OCI-LY7 (cell line): Measurements from ENCODE around the gene DAPK1. TPM values are rescaled to one million over a fixed set of nuclear protein-coding genes. Genes with fewer than 3 reads are reported as not detected.
A peak's percentile ranks its signal among the peaks of the same experiment; 100 is the strongest.

Source experiments
- BruUV-seq: library from RNA; stranded (reverse); fragments of 400-500 nt; replicated peaks from 2 replicates; lab custom pipeline; 2021; lab: Mats Ljungman, UMichigan
- CTCF ChIA-PET: fragments of 300-600 bp; sonication (Branson Sonifier 250); formaldehyde crosslinking; loops from one replicate; lab custom pipeline; 2022; ENCODE audit warnings: antibody characterized with exemption; ENCODE audit not compliant: unreplicated experiment; lab: Charles Lee
- POLR2A ChIA-PET: fragments of 300-600 bp; sonication (Branson Sonifier 250); formaldehyde crosslinking; loops from one replicate; lab custom pipeline; 2022; ENCODE audit warnings: antibody characterized with exemption; lab: Charles Lee
- DNase-seq: peaks from one replicate; pipeline ENCODE4 v3.0.0-alpha.2; 2015; ENCODE audit warnings: low spot score
- H2AFZ ChIP-seq: fragments of 200-600 bp; sonication (generic), shearing (Covaris generic); 2 replicates; pipeline ENCODE4 v1.6.1; 2014; ENCODE audit warnings: mild to moderate bottlenecking, antibody characterized with exemption, low read length, moderate library complexity
- H3K27ac ChIP-seq: fragments of 200-600 bp; sonication (generic); 2 replicates; pipeline ENCODE4 v1.5.1; 2014; ENCODE audit warnings: mixed run types, low read depth, mild to moderate bottlenecking, moderate library complexity, low read length, inconsistent platforms; ENCODE audit not compliant: poor library complexity, severe bottlenecking
- H3K36me3 ChIP-seq: fragments of 200-600 bp; sonication (generic); 2 replicates; pipeline ENCODE4 v1.6.1; 2014; ENCODE audit warnings: mild to moderate bottlenecking, antibody characterized with exemption, low read length, moderate library complexity, mixed read lengths; ENCODE audit not compliant: insufficient read depth
- H3K4me1 ChIP-seq: fragments of 200-600 bp; sonication (generic); 2 replicates; pipeline ENCODE4 v1.5.1; 2014; ENCODE audit warnings: mild to moderate bottlenecking, low read length; ENCODE audit not compliant: insufficient read depth, poor library complexity, severe bottlenecking
- H3K4me2 ChIP-seq: fragments of 200-600 bp; sonication (generic); 2 replicates; pipeline ENCODE4 v1.6.1; 2014; ENCODE audit warnings: mild to moderate bottlenecking, low read length
- H3K4me3 ChIP-seq: fragments of 200-600 bp; sonication (generic); 2 replicates; pipeline ENCODE4 v1.5.1; 2014; ENCODE audit warnings: mild to moderate bottlenecking, low read depth, low read length; ENCODE audit not compliant: poor library complexity, severe bottlenecking
- H3K79me2 ChIP-seq: fragments of 200-600 bp; sonication (generic); 2 replicates; pipeline ENCODE4 v1.6.1; 2016; ENCODE audit warnings: low read depth, mild to moderate bottlenecking, low read length, moderate library complexity, mixed read lengths; ENCODE audit not compliant: insufficient read depth
- H3K9me2 ChIP-seq: fragments of 200-600 bp; sonication (generic); 2 replicates; pipeline ENCODE4 v1.6.1; 2016; ENCODE audit warnings: mild to moderate bottlenecking, low read length, mixed read lengths; ENCODE audit not compliant: insufficient read depth
- H3K9me3 ChIP-seq: fragments of 200-600 bp; sonication (generic); 2 replicates; pipeline ENCODE4 v1.6.1; 2014; ENCODE audit warnings: mild to moderate bottlenecking, mixed run types, low read length, mixed read lengths
- H4K20me1 ChIP-seq: fragments of 200-600 bp; sonication (generic); 2 replicates; pipeline ENCODE4 v1.6.1; 2014; ENCODE audit warnings: mild to moderate bottlenecking, antibody characterized with exemption, low read length, moderate library complexity, mixed read lengths; ENCODE audit not compliant: insufficient read depth
- EZH2phosphoT487 ChIP-seq: fragments of 200-600 bp; sonication (generic); IDR thresholded peaks from 2 replicates; pipeline ENCODE4 v1.6.1; 2018; ENCODE audit warnings: low read depth, borderline replicate concordance, mild to moderate bottlenecking, mixed run types, antibody characterized with exemption, low read length, moderate library complexity, mixed read lengths
- intact Hi-C: fragments of 100-400 bp; cut with micrococcal nuclease; formaldehyde crosslinking; loops from one replicate; pipeline ENCODE4 v1.10.0; 2022; ENCODE audit not compliant: unreplicated experiment
- total RNA-seq, 2 experiments: library from RNA; depleted of rRNA in 1 of 2; stranded (reverse); fragments of >200 nt in 1 of 2; shearing (Covaris generic) in 1 of 2; gene quantifications; 2 replicates each; pipeline ENCODE4 v1.2.3, GENCODE V29; 2014 to 2022
- TF ChIP-seq, protein P1 (sequence below): fragments of 200-600 bp; sonication (generic); conservative IDR thresholded peaks from 2 replicates; pipeline ENCODE4 v1.5.1; 2014; ENCODE audit warnings: mild to moderate bottlenecking, antibody characterized with exemption, low read length, moderate library complexity, mixed read lengths

DAPK1 gene
- total RNA-seq, 2 experiments from 2014 or later = 0.25 to 3.5 TPM

DNA sequence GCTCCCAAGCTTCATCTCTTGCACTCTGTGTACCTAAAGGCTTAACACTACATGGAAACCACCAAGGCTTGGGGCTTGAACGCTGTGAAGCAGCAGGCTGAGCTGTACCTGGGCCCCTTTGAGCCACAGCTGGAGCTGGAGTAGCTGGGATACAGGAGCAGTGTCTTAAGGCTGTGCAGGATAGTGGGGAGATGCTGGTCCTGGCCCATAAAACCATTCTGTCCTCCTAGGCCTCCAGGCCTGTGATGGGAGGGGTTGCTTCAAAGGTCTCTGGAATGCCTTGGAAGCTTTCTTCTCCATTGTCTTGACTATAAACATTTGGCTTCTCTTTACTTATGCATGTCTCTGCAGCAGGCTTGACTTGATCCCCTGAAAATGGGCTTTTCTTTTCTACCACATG, 42.3 kb upstream of the DAPK1 start:
- ChIA-PET POLR2A (interaction anchor here (0.7 kb wide), 1 partner anchor 351 kb away, joined by 5 read pairs; no protein-coding TSS in a partner anchor), CTCF (interaction anchor here (0.7 kb wide), 1 partner anchor 83 kb away, joined by 3 read pairs; no protein-coding TSS in a partner anchor)
- no peak overlapping the region for H3K4me2 ChIP-seq
- intact Hi-C loops = no loop called here
- no peak for DNase-seq
- H3K36me3 ChIP-seq = no peaks in the 10 kb centered on the region
- H3K27ac ChIP-seq = no peak overlapping the region
- no peak overlapping the region for H2AFZ ChIP-seq
- H4K20me1 ChIP-seq = no peaks in the 10 kb centered on the region
- TF ChIP-seq, protein P1, sequence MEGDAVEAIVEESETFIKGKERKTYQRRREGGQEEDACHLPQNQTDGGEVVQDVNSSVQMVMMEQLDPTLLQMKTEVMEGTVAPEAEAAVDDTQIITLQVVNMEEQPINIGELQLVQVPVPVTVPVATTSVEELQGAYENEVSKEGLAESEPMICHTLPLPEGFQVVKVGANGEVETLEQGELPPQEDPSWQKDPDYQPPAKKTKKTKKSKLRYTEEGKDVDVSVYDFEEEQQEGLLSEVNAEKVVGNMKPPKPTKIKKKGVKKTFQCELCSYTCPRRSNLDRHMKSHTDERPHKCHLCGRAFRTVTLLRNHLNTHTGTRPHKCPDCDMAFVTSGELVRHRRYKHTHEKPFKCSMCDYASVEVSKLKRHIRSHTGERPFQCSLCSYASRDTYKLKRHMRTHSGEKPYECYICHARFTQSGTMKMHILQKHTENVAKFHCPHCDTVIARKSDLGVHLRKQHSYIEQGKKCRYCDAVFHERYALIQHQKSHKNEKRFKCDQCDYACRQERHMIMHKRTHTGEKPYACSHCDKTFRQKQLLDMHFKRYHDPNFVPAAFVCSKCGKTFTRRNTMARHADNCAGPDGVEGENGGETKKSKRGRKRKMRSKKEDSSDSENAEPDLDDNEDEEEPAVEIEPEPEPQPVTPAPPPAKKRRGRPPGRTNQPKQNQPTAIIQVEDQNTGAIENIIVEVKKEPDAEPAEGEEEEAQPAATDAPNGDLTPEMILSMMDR = no peak
- no peaks in the 10 kb centered on the region for H3K4me1 ChIP-seq
- BruUV-seq = no TSS peak
- no peaks in the 10 kb centered on the region for H3K79me2 ChIP-seq
- 0 out of 2 replicates have a peak, but pooled peaks cover 4% of the 10 kb centered on the region for H3K9me3 ChIP-seq
- no peaks in the 10 kb centered on the region for H3K9me2 ChIP-seq
- H3K4me3 ChIP-seq = no peak overlapping the region

DNA sequence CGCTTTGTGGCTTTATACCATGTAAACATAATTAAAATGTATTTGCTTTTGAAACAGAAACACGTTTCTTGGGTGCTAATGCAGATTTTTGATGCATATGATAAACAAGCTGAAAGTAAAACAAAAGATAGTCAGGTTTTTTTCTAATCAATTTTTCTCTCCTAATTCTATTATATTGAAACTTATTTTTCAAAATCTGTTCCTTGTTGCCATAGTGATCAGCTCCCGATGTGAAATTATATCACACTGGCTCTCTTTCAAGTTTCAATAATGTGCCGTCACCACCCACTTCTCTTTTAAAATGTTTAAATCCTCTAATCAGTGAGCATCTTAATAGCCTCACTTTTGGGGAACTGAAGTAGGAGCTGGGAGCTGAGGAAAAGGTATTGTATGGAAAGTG, 36.4 kb upstream of the DAPK1 start:
- Histone ChIP-seq H2AFZ (no peak overlapping the region), H3K9me3 (no peaks in the 10 kb centered on the region), H3K4me1 (peaks cover 10% of the 10 kb centered on the region), H3K4me3 (no peak overlapping the region), H3K4me2 (no peak overlapping the region), H4K20me1 (no peaks in the 10 kb centered on the region), H3K79me2 (no peaks in the 10 kb centered on the region), H3K9me2 (no peaks in the 10 kb centered on the region), H3K27ac (no peak overlapping the region), H3K36me3 (no peaks in the 10 kb centered on the region)
- no peak for DNase-seq
- no TSS peak for BruUV-seq
- intact Hi-C loops = no loop called here
- TF ChIP-seq, protein P1 = no peak
- no peak for TF ChIP-seq EZH2phosphoT487
- POLR2A ChIA-PET = interaction anchor here (1.8 kb wide), 1 partner anchor 19 kb away, joined by 8 read pairs; no protein-coding TSS in a partner anchor
- CTCF ChIA-PET = no interaction called here

DNA sequence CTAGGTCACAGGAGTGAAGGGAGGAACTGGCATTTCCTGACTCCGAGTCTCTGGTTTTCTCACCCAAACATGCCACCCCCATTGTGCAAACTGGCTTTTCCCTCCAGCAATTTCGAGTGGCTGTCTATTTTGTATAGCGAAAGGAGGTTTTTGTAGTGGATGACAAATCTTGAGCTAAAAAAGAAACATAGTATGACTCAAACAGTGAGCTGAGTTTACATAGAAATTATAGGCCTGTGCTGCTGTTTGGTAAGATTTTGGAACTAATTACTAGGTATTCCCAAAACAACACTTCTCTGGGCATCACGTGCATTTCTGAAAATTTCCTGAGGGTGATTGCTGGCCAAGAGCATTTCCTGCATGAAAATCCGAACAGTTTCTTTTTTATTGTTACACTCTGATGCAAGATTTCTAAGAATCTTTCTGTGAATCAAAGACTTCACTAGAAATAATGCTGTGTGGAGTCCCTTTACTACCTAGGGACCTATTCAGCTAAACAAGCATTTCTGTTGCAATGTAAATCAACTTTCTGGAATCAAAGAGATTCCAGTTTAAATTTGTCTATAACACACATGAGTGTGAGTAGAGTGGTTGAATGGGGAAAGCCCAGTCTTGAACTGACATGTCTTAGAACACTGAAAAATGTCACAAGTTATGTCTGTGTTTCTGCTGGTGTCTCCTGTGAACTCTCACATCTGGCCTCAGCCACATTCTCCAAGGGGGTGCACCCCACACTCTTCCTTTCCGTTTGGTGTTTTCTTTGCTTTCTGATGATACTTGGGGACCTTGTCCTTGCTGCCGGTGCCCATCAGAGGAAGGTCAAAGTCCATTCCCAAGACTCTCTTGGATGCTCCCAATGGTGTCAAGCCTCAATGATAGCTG, 33.3 kb upstream of the DAPK1 start:
- intact Hi-C loops = no loop called here
- Histone ChIP-seq H3K9me2 (no peaks in the 10 kb centered on the region), H3K9me3 (no peaks in the 10 kb centered on the region), H3K4me1 (peaks cover 11% of the 10 kb centered on the region), H3K27ac (no peak overlapping the region), H3K36me3 (no peaks in the 10 kb centered on the region), H3K79me2 (no peaks in the 10 kb centered on the region), H2AFZ (peak overlapping the region; percentile 23; the same call in 1 of the 2 replicates), H3K4me3 (no peak overlapping the region), H3K4me2 (no peak overlapping the region), H4K20me1 (no peaks in the 10 kb centered on the region)
- BruUV-seq = no TSS peak
- TF ChIP-seq, protein P1 = no peak
- TF ChIP-seq EZH2phosphoT487 = no peak
- CTCF ChIA-PET = no interaction called here
- DNase-seq = no peak
- POLR2A ChIA-PET = interaction anchor here (0.9 to 1.2 kb wide), 2 partner anchors 51 to 86 kb away, joined by 3 read pairs; no protein-coding TSS in a partner anchor
